Endothelial cell of umbilical vein (primary cell): ENCODE data around the gene STAC2. TPM values are rescaled to one million over a fixed set of nuclear protein-coding genes. Genes with fewer than 3 reads are reported as not detected.

Source experiments
- BruUV-seq: library from RNA; stranded (reverse); fragments of 400-500 nt; replicated peaks from 2 replicates; lab custom pipeline; 2021; lab: Mats Ljungman, UMichigan
- CTCF ChIA-PET: fragments of 300-600, 350-600 bp; sonication (Branson Sonifier 250); formaldehyde crosslinking; loops from one replicate; lab custom pipeline; 2021; ENCODE audit warnings: antibody characterized with exemption, inconsistent platforms; lab: Charles Lee
- POLR2A ChIA-PET: fragments of 300-600, 350-600 bp; sonication (Branson Sonifier 250); formaldehyde crosslinking; loops from one replicate; lab custom pipeline; 2021; ENCODE audit warnings: antibody characterized with exemption, inconsistent platforms; lab: Charles Lee
- DNase-seq: peaks from one replicate; pipeline ENCODE4 v3.0.0-alpha.2; 2011; ENCODE audit warnings: low read depth, low spot score
- FAIRE-seq: peaks from 2 replicates; lab custom pipeline; 2011; peaks lifted over from hg19 to GRCh38; lab: Jason Lieb, UNC
- H2AFZ ChIP-seq: 2 replicates; pipeline ENCODE4 v1.6.0; 2012; ENCODE audit warnings: low read depth, low read length, control low read depth, inconsistent platforms
- H3K27ac ChIP-seq: 2 replicates; pipeline ENCODE4 v1.5.1; 2011; ENCODE audit warnings: low read depth, mild to moderate bottlenecking, control low read depth, low read length, moderate library complexity; ENCODE audit not compliant: insufficient read depth
- H3K27me3 ChIP-seq, 2 experiments: 2 replicates each; pipeline versions ENCODE4 v1.6.0 to v1.6.1; 2011; ENCODE audit warnings: low read length in 2 of 2, mixed read lengths in 1 of 2; ENCODE audit not compliant: control insufficient read depth in 2 of 2, insufficient read depth in 2 of 2
- H3K36me3 ChIP-seq, 2 experiments: 2 replicates in 1 of 2; 3 replicates in 1 of 2; pipeline ENCODE4 v1.5.1; 2011; ENCODE audit warnings: low read length in 2 of 2, mild to moderate bottlenecking in 1 of 2, moderate library complexity in 1 of 2; ENCODE audit not compliant: control insufficient read depth in 2 of 2, insufficient read depth in 2 of 2; ENCODE audit errors: extremely low read depth in 1 of 2
- H3K4me1 ChIP-seq: 3 replicates; pipeline ENCODE4 v1.5.1; 2011; ENCODE audit warnings: mild to moderate bottlenecking, low read length; ENCODE audit not compliant: control insufficient read depth, insufficient read depth; ENCODE audit errors: extremely low read depth
- H3K4me2 ChIP-seq: 2 replicates; pipeline ENCODE4 v1.6.1; 2011; ENCODE audit warnings: low read length, control low read depth, mixed read lengths; ENCODE audit not compliant: insufficient read depth
- H3K4me3 ChIP-seq, 3 experiments: fragments of 200-600 bp in 1 of 3; sonication (generic), shearing (Covaris generic) in 1 of 3; replicated peaks in 1 of 3; 2 replicates each; pipeline ENCODE4 v1.5.1; 2011 to 2016; ENCODE audit warnings: control low read depth in 3 of 3, low read length in 3 of 3, mild to moderate bottlenecking in 2 of 3, inconsistent platforms in 1 of 3, low read depth in 1 of 3, moderate library complexity in 1 of 3; ENCODE audit not compliant: insufficient read depth in 1 of 3
- H3K79me2 ChIP-seq: 2 replicates; pipeline ENCODE4 v1.6.0; 2012; ENCODE audit warnings: low read length, inconsistent platforms; ENCODE audit not compliant: control insufficient read depth, insufficient read depth
- H3K9ac ChIP-seq: replicated peaks from 2 replicates; pipeline ENCODE3; 2011; ENCODE audit warnings: low read length, control low read depth; ENCODE audit not compliant: insufficient read depth; ENCODE audit errors: extremely low read depth
- H3K9me1 ChIP-seq: replicated peaks from 3 replicates; pipeline ENCODE4 v1.6.0; 2011; ENCODE audit warnings: mild to moderate bottlenecking, low read length; ENCODE audit not compliant: control insufficient read depth, insufficient read depth; ENCODE audit errors: extremely low read depth
- H3K9me3 ChIP-seq: replicated peaks from 2 replicates; pipeline ENCODE4 v1.5.1; 2012; ENCODE audit warnings: low read length, inconsistent platforms; ENCODE audit not compliant: control insufficient read depth, insufficient read depth
- H4K20me1 ChIP-seq: replicated peaks from 2 replicates; pipeline ENCODE3; 2011; ENCODE audit warnings: mild to moderate bottlenecking, low read length; ENCODE audit not compliant: control insufficient read depth, insufficient read depth; ENCODE audit errors: extremely low read depth
- EZH2 ChIP-seq: IDR thresholded peaks from 2 replicates; pipeline ENCODE4 v1.6.1; 2012; ENCODE audit warnings: borderline replicate concordance, low read depth, mild to moderate bottlenecking, moderate library complexity, low read length, inconsistent platforms; ENCODE audit not compliant: severe bottlenecking
- FOS ChIP-seq: IDR thresholded peaks from 2 replicates; pipeline ENCODE4 v1.6.1; 2011; ENCODE audit warnings: mild to moderate bottlenecking, low read length, moderate library complexity, borderline replicate concordance; ENCODE audit not compliant: insufficient read depth
- GATA2 ChIP-seq: IDR thresholded peaks from 2 replicates; pipeline ENCODE4 v1.7.0; 2011; ENCODE audit warnings: low read depth, mild to moderate bottlenecking, moderate library complexity, mixed read lengths, low read length; ENCODE audit not compliant: insufficient read length, insufficient read depth
- JUN ChIP-seq: IDR thresholded peaks from 2 replicates; pipeline ENCODE4 v1.6.1; 2011; ENCODE audit warnings: borderline replicate concordance, low read depth; ENCODE audit not compliant: insufficient read length, insufficient read depth
- MAX ChIP-seq: IDR thresholded peaks from 2 replicates; pipeline ENCODE4 v1.6.1; 2011; ENCODE audit not compliant: insufficient read depth, insufficient read length
- MYC ChIP-seq: IDR thresholded peaks from one replicate; pipeline ENCODE4 v1.6.1; 2011; ENCODE audit warnings: mild to moderate bottlenecking, low read depth, low read length
- POLR2A ChIP-seq: IDR thresholded peaks from 2 replicates; pipeline ENCODE4 v1.6.1; 2012; ENCODE audit warnings: low read depth, mild to moderate bottlenecking, control low read depth, low read length
- POLR2AphosphoS5 ChIP-seq: IDR thresholded peaks from 2 replicates; pipeline ENCODE4 v1.6.1; 2012; ENCODE audit warnings: low read depth, mild to moderate bottlenecking, control low read depth, low read length, moderate library complexity; ENCODE audit not compliant: insufficient read depth
- dilution Hi-C: fragments of 300-500 bp; cut with MboI; formaldehyde crosslinking; loops from one replicate; pipeline ENCODE4 v1.15.0; 2019; ENCODE audit warnings: low sequenced_read_pairs; ENCODE audit not compliant: extremely low pct_ligation_motif_present
- intact Hi-C: fragments of 100-400 bp; cut with micrococcal nuclease; formaldehyde crosslinking; loops from one replicate; pipeline ENCODE4 v1.10.0; 2022
- polyA plus RNA-seq, 4 experiments: library from polyadenylated mRNA; depleted of rRNA in 3 of 4; stranded (reverse) in 3 of 4; unstranded in 1 of 4; fragments of >200 nt; gene quantifications; 2 replicates each; pipeline versions ENCODE4 v1.2.1 to v1.2.3, GENCODE V29; 2011 to 2012; ENCODE audit warnings: missing spikeins in 1 of 4
- total RNA-seq: library from RNA; stranded (reverse); gene quantifications from 2 replicates; pipeline ENCODE4 v1.2.3, GENCODE V29; 2021
- TF ChIP-seq, protein P1 (sequence below), 2 donors: IDR thresholded peaks; 1 replicate in 1 of 2; 2 replicates in 1 of 2; pipeline ENCODE4 v1.5.1; 2011; ENCODE audit warnings: low read length in 2 of 2, mild to moderate bottlenecking in 2 of 2, moderate library complexity in 2 of 2, control low read depth in 1 of 2, inconsistent platforms in 1 of 2, low read depth in 1 of 2; ENCODE audit not compliant: insufficient read depth in 1 of 2; ENCODE audit errors: extremely low read depth in 1 of 2

Gene STAC2
- total and polyA plus RNA-seq, 2 donors (not counting 3 experiments of a cell fraction or from before 2014, with no cell fraction given), result not detected

DNA sequence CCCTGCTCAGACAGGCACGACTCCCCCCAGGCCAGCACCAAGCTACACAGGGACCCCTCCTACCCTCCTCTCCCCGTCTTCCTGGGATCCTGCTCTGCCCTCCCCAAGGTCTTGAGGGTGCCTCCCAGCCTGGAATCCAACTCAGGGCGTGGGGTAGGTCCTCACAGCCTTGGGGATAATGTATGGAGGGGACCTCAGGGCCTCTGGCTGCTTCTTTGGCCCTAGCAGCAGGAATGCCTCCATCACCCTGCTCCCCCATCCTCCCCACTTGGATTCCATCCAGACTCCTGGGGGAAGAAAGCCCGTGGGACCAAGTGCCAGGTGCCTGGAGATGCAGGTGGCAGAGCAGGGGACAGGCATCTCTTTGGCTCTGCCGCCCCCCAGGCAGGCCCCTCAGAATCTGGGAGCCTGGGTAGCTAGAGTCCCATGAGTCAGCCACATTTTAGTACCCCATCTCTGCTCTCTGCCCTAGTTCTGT lies 10.7 kb upstream of the STAC2 start:
- FAIRE-seq (no peak), DNase-seq (no peak)
- POLR2A ChIA-PET, result no interaction called here
- H3K4me1 ChIP-seq, result peaks cover 3% of the 10 kb centered on the region
- BruUV-seq, result no TSS peak
- no peak overlapping the region for H3K9ac ChIP-seq
- no peak overlapping the region for H3K27ac ChIP-seq
- TF ChIP-seq EZH2 (no peak), FOS (no peak), JUN (no peak), GATA2 (no peak), MYC (no peak), MAX (no peak), POLR2A (no peak), POLR2AphosphoS5 (no peak)
- TF ChIP-seq, protein P1, sequence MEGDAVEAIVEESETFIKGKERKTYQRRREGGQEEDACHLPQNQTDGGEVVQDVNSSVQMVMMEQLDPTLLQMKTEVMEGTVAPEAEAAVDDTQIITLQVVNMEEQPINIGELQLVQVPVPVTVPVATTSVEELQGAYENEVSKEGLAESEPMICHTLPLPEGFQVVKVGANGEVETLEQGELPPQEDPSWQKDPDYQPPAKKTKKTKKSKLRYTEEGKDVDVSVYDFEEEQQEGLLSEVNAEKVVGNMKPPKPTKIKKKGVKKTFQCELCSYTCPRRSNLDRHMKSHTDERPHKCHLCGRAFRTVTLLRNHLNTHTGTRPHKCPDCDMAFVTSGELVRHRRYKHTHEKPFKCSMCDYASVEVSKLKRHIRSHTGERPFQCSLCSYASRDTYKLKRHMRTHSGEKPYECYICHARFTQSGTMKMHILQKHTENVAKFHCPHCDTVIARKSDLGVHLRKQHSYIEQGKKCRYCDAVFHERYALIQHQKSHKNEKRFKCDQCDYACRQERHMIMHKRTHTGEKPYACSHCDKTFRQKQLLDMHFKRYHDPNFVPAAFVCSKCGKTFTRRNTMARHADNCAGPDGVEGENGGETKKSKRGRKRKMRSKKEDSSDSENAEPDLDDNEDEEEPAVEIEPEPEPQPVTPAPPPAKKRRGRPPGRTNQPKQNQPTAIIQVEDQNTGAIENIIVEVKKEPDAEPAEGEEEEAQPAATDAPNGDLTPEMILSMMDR (IDR thresholded peaks at IDR 0.05; ENCODE audit: extremely low read depth in 1 of 2, insufficient read depth in 1 of 2, low read depth in 1 of 2, low read length in 2 of 2), result no peak
- intact Hi-C loops, result no loop called here
- no peak overlapping the region for H3K4me3 ChIP-seq
- no peaks in the 10 kb centered on the region for H4K20me1 ChIP-seq
- H3K36me3 ChIP-seq, result no peaks in the 10 kb centered on the region
- CTCF ChIA-PET, result interaction anchor here (1.2 to 12.5 kb wide), 10 partner anchors 9 to 84 kb away, joined by 3 to 420 read pairs (median 6); partner anchors contain the start of genes RPL19 and STAC2
- no peak overlapping the region for H3K4me2 ChIP-seq
- no peaks in the 10 kb centered on the region for H3K79me2 ChIP-seq
- H2AFZ ChIP-seq, result no peak overlapping the region
- dilution Hi-C loops, result no loop called here
- H3K9me3 ChIP-seq, result no peaks in the 10 kb centered on the region
- H3K27me3 ChIP-seq, result peaks cover 4 to 5% of the 10 kb centered on the region in 2 experiments
- no peaks in the 10 kb centered on the region for H3K9me1 ChIP-seq
